Panc1 (cell line): ENCODE results near the gene WBP2.

ENCODE experiments used
- CTCF ChIP-seq: fragments of 450-650 bp; IDR thresholded peaks from 2 replicates; pipeline ENCODE4 v1.5.1; 2017; ENCODE audit warnings: mild to moderate bottlenecking
- POLR2AphosphoS5 ChIP-seq: IDR thresholded peaks from 2 replicates; pipeline ENCODE4 v1.6.1; 2012; ENCODE audit warnings: mild to moderate bottlenecking, low read depth, low read length, moderate library complexity
- TCF7L2 ChIP-seq: IDR thresholded peaks from 2 replicates; pipeline ENCODE4 v1.6.1; 2011; ENCODE audit warnings: mild to moderate bottlenecking, low read depth, low read length, inconsistent platforms
- TF ChIP-seq, protein P1 (sequence below), 2 experiments: IDR thresholded peaks; 2 replicates each; pipeline ENCODE4 v1.6.1; 2011 to 2012; ENCODE audit warnings: low read depth in 2 of 2, control low read depth in 1 of 2, low read length in 1 of 2, mild to moderate bottlenecking in 1 of 2, moderate library complexity in 1 of 2; ENCODE audit not compliant: insufficient read depth in 1 of 2

DNA sequence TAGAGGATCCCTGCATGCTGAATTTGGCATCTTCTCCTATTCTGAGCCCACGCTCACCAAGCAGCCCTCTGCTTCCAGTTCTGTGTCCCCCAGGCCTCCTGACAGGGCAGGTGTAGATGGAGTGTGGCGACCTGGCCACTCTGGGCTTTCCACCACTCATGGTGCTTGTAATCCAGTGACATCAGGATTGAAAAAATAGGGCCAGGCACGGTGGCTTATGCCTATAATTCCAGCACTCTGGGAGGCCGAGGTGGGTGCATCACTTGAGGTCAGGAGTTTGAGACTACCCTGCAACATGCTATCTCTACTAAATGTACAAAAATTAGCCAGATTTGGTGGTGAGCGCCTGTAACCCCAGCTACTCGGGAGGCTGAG, 41.1 kb downstream of the WBP2 start:
- no peak for TF ChIP-seq CTCF
- TF ChIP-seq TCF7L2: no peak
- no peak for TF ChIP-seq POLR2AphosphoS5
- TF ChIP-seq, protein P1, sequence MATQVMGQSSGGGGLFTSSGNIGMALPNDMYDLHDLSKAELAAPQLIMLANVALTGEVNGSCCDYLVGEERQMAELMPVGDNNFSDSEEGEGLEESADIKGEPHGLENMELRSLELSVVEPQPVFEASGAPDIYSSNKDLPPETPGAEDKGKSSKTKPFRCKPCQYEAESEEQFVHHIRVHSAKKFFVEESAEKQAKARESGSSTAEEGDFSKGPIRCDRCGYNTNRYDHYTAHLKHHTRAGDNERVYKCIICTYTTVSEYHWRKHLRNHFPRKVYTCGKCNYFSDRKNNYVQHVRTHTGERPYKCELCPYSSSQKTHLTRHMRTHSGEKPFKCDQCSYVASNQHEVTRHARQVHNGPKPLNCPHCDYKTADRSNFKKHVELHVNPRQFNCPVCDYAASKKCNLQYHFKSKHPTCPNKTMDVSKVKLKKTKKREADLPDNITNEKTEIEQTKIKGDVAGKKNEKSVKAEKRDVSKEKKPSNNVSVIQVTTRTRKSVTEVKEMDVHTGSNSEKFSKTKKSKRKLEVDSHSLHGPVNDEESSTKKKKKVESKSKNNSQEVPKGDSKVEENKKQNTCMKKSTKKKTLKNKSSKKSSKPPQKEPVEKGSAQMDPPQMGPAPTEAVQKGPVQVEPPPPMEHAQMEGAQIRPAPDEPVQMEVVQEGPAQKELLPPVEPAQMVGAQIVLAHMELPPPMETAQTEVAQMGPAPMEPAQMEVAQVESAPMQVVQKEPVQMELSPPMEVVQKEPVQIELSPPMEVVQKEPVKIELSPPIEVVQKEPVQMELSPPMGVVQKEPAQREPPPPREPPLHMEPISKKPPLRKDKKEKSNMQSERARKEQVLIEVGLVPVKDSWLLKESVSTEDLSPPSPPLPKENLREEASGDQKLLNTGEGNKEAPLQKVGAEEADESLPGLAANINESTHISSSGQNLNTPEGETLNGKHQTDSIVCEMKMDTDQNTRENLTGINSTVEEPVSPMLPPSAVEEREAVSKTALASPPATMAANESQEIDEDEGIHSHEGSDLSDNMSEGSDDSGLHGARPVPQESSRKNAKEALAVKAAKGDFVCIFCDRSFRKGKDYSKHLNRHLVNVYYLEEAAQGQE (IDR thresholded peaks at IDR 0.05; ENCODE audit: insufficient read depth in 1 of 2, low read depth in 2 of 2, low read length in 1 of 2): no peak
